ENCODE measurements around the gene CRYGC.

GRCh38 chr2:208147008-208147407 lies 17.4 kb upstream of the CRYGC start:
- TF ChIP-seq CTCF (conservative IDR thresholded peaks at IDR 0.05), result no peak
- TF ChIP-seq EZH2 (IDR thresholded peaks at IDR 0.05; ENCODE audit: low read depth), result no peak

All from PC-9 (cell line).